Measurements from ENCODE around the gene IRF2BP1.

IRF2BP1 gene

GRCh38 chr19:45863335-45863839 lies 22.6 kb downstream of the IRF2BP1 start:
- DNase-seq (ENCODE audit: low spot score), result no peak

- DNase-seq (ENCODE audit: low spot score), result peak; percentile 99
These were observed 23.2 kb downstream of the IRF2BP1 start, which contains the start of gene SYMPK for GRCh38 chr19:45862564-45863334. TSS of gene SYMPK (minus strand) at chr19:45863147. CDS start at chr19:45854495, 8,652 bp downstream.

GRCh38 chr19:45862271-45862563 lies 23.7 kb downstream of the IRF2BP1 start:
- DNase-seq (ENCODE audit: low spot score), result no peak

GRCh38 chr19:45860359-45861259 lies 25.3 kb downstream of the IRF2BP1 start:
- DNase-seq (ENCODE audit: low spot score), result no peak

GRCh38 chr19:45854167-45854778 lies 31.7 kb downstream of the IRF2BP1 start:
- DNase-seq (ENCODE audit: low spot score), result no peak

- no peak for DNase-seq (ENCODE audit: low spot score)
These were observed 33.0 kb downstream of the IRF2BP1 start for GRCh38 chr19:45852983-45853382.

- no peak for DNase-seq (ENCODE audit: low spot score)
These were observed 33.7 kb downstream of the IRF2BP1 start for GRCh38 chr19:45852145-45852750.

- no peak for DNase-seq (ENCODE audit: low spot score)
These were observed 37.0 kb downstream of the IRF2BP1 start for GRCh38 chr19:45848922-45849321.

GRCh38 chr19:45847663-45848062 lies 38.3 kb downstream of the IRF2BP1 start:
- DNase-seq (ENCODE audit: low spot score), result no peak

- no peak for DNase-seq (ENCODE audit: low spot score)
These were observed 43.7 kb downstream of the IRF2BP1 start for GRCh38 chr19:45842198-45842597.

GRCh38 chr19:45834970-45835369 lies 51.0 kb downstream of the IRF2BP1 start:
- no peak for DNase-seq (ENCODE audit: low spot score)
